Jurkat, Clone E6-1 (cell line): ENCODE data around the gene THEM5. TPM values are rescaled to one million over a fixed set of nuclear protein-coding genes. Genes with fewer than 3 reads are reported as not detected.
"Not testable (repeated sequence)": the region's sequence is repeated elsewhere in the genome, so short reads cannot be mapped to it uniquely, and the experiment has no call there.

Source experiments
- DNase-seq: peaks from one replicate; pipeline ENCODE4 v3.0.0-alpha.2; 2011; ENCODE audit warnings: low read depth, low spot score
- H3K4me3 ChIP-seq: 2 replicates; pipeline ENCODE4 v1.5.1; 2011; ENCODE audit warnings: mild to moderate bottlenecking, low read length, control low read depth, moderate library complexity
- polyA plus RNA-seq: library from polyadenylated mRNA; unstranded; fragments of >200 nt; gene quantifications from one replicate; pipeline ENCODE4 v1.2.1, GENCODE V29; 2012; ENCODE audit warnings: missing spikeins; ENCODE audit not compliant: insufficient read length, insufficient read depth

The THEM5 gene
- not detected for polyA plus RNA-seq

- no peak within 1 kb of the TSS for H3K4me3 ChIP-seq
- no peak for DNase-seq
Observed at GRCh38 chr1:151853411-151853943, at the start of gene THEM5. Gene THEM5, minus strand, starts transcription at chr1:151853712. Its CDS starts 147 bp downstream, at chr1:151853565.

DNA sequence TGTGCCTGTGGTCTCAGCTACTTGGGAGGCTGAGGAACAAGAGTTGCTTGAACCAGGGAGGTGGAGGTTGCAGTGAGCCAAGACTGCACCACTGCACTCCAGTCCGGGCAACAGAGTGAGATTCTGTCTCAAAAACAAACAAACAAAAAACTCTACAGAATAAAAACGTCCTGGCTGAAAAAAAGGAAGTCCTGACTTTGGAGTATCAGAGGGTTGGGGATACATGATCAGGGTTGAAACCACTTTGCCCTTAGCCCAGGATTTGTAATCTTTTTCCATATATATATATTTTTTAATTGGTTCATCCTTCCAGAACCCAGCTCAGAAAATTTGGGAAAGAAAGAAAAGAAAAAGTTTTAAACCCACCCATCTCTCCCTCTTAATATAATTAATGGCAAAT is 49.3 kb upstream of the THEM5 start:
- DNase-seq = no peak
- no peak overlapping the region for H3K4me3 ChIP-seq

GRCh38 chr1:151900804-151901203 is 47.3 kb upstream of the THEM5 start:
- DNase-seq, H3K4me3 ChIP-seq: not testable (repeated sequence)

DNA sequence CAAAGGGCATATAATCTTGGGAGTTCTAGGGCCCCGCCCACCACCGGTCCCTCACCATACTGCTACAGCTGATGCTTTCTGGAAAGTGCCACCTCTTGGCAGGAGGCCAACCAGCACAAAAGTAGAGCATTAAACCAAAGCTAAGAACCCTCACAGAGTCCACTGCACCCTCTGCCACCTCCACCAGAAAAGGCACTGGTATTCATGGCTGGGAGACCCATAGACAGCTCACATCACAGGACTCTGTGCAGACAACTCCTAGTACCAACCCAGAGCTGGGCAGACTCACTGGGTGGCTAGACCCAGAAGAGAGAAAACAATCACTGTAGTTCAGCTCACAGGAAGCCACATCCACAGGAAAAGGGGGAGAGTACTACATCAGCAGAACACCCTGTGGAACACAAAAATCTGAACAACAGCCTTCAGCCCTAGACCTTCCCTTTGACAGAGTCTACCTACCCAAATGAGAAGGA is 45.0 kb upstream of the THEM5 start:
- no peak overlapping the region for H3K4me3 ChIP-seq
- peak; percentile 53 for DNase-seq

GRCh38 chr1:151897991-151898431 is 44.5 kb upstream of the THEM5 start:
- no peak overlapping the region for H3K4me3 ChIP-seq
- no peak for DNase-seq

DNA sequence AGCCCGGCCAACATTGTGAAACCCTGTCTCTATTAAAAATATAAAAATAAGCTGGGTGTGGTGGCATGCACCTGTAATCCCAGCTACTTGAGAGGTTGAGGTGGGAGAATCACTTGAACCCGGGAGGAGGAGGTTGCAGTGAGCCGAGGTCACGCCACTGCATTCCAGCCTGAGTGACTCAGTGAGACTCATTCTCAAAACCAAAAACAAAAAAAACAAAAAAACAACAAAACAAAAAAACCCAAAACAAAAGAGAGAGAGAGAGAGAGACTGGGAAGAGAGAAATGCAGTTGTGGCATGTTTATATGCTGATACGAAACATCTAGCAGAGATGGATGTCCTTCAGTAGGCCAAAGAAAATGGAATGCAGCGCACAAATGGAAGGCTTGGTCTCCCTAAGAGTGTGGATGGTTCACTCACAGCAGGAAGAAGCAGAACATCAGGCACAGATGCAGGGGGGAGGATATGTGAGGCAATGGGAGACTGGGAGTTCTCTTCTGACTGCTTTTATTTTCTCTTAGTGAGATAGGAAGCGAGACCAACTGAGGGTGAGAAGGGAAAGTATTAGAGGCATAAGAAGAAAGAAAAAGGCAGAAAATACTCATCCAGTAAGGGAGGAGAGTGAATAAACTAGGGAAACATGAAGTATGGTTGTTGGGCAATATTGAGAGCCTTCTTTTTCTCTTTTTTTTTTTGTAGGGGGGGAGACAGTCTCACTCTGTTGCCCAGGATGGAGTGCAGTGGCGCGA is 39.8 kb upstream of the THEM5 start:
- DNase-seq = no peak
- H3K4me3 ChIP-seq = no peak overlapping the region

DNA sequence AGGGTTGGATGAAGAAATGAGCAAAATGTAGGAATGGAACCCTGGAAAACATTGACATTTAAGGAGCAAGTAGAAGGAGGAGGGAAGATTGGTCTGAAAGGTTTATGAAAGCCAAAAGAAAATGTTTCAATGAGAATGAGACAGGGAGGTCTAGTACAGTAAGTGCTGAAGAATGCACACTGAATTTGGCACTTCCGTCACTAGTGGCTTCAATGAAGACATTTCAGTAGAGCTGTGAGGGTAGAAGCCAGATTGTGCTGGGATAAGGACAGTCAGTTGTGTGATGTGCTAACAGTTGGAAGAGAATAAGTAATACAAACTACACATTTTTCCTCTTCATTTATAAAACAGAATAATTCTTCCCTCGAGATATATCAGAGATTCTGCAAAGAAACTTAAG is 38.7 kb upstream of the THEM5 start:
- no peak overlapping the region for H3K4me3 ChIP-seq
- DNase-seq = no peak

- no peak overlapping the region for H3K4me3 ChIP-seq
Observed at GRCh38 chr1:151891512-151891911, 38.0 kb upstream of the THEM5 start.

DNA sequence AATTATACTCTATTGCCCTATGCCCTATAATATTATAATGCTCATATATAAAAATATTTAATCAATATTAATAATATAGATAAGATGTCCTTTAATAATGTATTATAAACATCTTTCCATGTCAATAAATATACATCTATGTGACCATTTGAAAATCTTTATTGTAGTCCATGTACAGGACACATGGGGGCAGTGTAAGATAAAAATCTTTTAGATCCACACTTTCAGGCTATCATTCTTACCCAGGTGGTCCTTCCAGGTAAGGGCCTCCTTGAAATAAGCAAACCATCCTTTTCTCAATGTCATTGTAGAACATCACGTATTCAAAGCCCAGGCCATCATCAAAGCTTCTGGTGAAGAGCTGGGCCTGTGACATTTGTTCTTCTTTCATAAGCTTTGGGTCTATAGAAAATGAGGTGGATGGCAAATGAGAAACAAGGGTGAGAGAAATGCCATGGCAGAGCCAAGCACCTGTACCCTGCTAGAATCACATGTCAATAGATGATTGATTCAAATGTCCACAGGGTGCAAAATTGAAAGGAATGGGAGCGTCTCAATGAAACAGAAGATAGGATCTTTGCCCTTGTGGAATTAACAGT is 35.6 kb upstream of the THEM5 start:
- H3K4me3 ChIP-seq = no peak overlapping the region
- peak; percentile 12 for DNase-seq

More at GRCh38 chr1:151891512-151891911, 38.0 kb upstream of the THEM5 start:
- DNase-seq = no peak

DNA sequence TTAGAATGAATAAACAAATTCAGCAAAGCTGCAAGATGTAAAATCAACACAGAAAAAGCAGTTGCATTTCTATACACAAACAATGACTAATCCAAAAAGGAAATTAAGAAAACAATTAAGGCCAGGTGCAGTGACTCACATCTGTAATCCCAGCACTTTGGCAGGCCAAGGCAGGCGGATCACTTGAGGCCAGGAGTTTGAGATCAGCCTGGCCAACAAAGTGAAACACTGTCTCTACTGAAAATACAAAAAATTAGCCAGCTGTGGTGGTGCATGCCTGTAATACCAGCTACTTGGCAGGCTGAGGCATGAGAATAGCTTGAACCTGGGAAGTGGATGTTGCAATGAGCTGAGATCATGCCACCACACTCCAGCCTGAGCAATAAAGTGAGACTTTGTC is 33.5 kb upstream of the THEM5 start:
- DNase-seq = no peak
- no peak overlapping the region for H3K4me3 ChIP-seq

DNA sequence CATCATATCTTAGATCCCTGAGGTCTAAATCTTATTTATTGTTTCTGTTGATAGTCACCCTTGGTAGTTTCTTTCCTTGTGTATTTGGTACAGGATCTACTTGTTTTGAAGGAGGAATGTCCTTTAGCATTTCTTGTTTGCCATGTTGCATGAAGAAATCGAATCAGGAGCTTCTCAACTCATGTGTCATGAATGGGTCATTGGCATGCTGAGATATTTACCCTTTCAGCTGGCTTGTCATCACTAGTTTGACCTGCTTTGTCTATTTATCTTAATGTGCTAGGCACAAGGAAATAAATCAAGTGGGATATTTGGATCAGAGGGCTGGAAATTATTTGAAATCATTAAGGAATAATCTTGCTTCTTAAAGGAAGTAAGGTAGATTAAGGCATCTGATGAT is 32.0 kb upstream of the THEM5 start:
- no peak for DNase-seq
- H3K4me3 ChIP-seq = no peak overlapping the region

GRCh38 chr1:151884879-151885278 is 31.4 kb upstream of the THEM5 start:
- DNase-seq, H3K4me3 ChIP-seq: not testable (repeated sequence)

GRCh38 chr1:151884445-151884844 is 30.9 kb upstream of the THEM5 start:
- not testable (repeated sequence) for DNase-seq

DNA sequence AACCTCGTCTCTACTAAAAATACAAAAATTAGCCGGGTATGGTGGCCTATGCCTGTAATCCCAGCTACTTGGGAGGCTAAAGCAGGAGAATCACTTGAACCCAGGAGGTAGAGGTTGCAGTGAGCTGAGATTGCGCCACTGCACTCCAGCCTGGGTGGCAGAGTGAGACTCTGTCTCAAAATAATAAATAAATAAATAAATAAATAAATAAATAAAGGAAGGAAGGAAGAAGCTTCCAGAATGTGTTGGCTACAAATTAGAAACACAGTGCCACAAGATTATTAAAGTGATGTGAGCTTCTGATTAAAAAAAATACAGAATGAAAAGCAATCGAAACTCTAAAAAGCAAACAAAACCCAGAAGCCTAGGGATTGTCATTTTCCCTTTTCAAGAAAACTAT is 30.4 kb upstream of the THEM5 start:
- H3K4me3 ChIP-seq = not testable (repeated sequence)

More at GRCh38 chr1:151884445-151884844, 30.9 kb upstream of the THEM5 start:
- not testable (repeated sequence) for H3K4me3 ChIP-seq

GRCh38 chr1:151882918-151883317 is 29.4 kb upstream of the THEM5 start:
- H3K4me3 ChIP-seq, DNase-seq: not testable (repeated sequence)

More for the DNA sequence above, 30.4 kb upstream of the THEM5 start:
- not testable (repeated sequence) for DNase-seq

- no peak for DNase-seq
- no peak overlapping the region for H3K4me3 ChIP-seq
Observed at GRCh38 chr1:151882466-151882865, 29.0 kb upstream of the THEM5 start.

DNA sequence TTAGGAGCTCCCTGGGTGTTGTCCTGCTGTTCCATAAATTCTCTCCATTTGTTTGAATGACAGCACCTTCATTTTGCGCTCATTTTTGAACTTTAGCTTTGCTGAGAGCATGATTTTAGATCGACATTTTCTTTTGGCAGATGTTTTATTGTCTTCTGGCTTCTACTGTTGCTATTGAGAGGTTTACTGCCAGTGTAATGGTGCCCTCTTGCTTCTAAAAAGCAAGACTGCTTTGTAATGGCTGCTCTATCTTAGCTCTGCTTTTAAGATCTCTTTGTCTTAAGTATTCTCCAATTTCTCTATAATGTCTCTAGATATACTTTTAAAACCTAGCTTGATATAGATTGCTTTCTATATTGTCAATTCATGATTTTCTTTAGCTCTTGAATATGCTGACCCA is 28.0 kb upstream of the THEM5 start:
- H3K4me3 ChIP-seq = no peak overlapping the region
- peak; percentile 32 for DNase-seq

DNA sequence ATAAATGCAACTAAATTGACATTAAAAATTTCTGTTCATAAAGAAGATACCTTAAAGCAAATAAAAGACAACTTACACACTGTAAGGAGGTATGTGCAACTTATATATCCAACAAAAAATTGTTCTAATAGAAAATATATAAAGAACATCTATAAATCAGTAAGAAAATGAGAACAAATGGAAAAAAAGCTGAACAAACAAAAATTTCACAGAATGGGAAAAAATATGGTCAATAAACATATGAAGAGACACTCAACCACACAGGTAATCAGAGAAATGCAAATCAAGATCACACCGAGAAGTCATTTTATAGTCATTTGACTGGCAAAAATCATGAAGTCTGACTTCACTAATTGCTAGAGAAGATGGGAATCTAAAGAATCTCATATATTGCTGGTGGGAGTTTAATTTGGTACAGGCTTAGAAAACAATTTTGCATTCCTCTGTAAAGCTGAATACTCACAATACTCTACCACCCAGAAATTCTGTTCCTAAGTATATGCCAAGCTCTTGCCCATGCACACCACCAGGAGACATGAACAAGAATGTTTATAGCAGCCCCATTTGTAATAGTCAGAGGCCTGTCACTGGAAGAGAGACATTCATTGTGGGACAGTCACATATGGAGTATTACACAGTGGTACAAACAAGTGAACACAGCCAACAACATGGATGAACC is 22.0 kb upstream of the THEM5 start:
- H3K4me3 ChIP-seq = no peak overlapping the region
- DNase-seq = no peak

- DNase-seq = not testable (repeated sequence)
Observed at GRCh38 chr1:151872776-151873175, 19.3 kb upstream of the THEM5 start.

More at GRCh38 chr1:151872776-151873175, 19.3 kb upstream of the THEM5 start:
- not testable (repeated sequence) for H3K4me3 ChIP-seq
